ENCODE measurements around the gene ITPK1. TPM values are rescaled to one million over a fixed set of nuclear protein-coding genes. Genes with fewer than 3 reads are reported as not detected.
"Not testable (repeated sequence)": the region's sequence is repeated elsewhere in the genome, so short reads cannot be mapped to it uniquely, and the experiment has no call there.

ITPK1 gene
- total RNA-seq, 1 experiment from 2014 or later, result 25.9 TPM

- in situ Hi-C loops (cut with HindIII; ENCODE audit: low pct_unique_long_range_greater_than_20kb, low sequenced_read_pairs) (no loop called here), intact Hi-C loops (cut with micrococcal nuclease; ENCODE audit: unreplicated experiment) (no loop called here)
- TF ChIP-seq TCF7L2 (IDR thresholded peaks at IDR 0.05; ENCODE audit: low read depth, low read length) (no peak), CTCF (IDR thresholded peaks at IDR 0.05) (no peak), POLR2AphosphoS5 (IDR thresholded peaks at IDR 0.05; ENCODE audit: low read depth, low read length) (no peak), SIN3A (IDR thresholded peaks at IDR 0.05; ENCODE audit: borderline replicate concordance, insufficient read depth, low read depth, low read length) (no peak)
- TF ChIP-seq, protein P1, sequence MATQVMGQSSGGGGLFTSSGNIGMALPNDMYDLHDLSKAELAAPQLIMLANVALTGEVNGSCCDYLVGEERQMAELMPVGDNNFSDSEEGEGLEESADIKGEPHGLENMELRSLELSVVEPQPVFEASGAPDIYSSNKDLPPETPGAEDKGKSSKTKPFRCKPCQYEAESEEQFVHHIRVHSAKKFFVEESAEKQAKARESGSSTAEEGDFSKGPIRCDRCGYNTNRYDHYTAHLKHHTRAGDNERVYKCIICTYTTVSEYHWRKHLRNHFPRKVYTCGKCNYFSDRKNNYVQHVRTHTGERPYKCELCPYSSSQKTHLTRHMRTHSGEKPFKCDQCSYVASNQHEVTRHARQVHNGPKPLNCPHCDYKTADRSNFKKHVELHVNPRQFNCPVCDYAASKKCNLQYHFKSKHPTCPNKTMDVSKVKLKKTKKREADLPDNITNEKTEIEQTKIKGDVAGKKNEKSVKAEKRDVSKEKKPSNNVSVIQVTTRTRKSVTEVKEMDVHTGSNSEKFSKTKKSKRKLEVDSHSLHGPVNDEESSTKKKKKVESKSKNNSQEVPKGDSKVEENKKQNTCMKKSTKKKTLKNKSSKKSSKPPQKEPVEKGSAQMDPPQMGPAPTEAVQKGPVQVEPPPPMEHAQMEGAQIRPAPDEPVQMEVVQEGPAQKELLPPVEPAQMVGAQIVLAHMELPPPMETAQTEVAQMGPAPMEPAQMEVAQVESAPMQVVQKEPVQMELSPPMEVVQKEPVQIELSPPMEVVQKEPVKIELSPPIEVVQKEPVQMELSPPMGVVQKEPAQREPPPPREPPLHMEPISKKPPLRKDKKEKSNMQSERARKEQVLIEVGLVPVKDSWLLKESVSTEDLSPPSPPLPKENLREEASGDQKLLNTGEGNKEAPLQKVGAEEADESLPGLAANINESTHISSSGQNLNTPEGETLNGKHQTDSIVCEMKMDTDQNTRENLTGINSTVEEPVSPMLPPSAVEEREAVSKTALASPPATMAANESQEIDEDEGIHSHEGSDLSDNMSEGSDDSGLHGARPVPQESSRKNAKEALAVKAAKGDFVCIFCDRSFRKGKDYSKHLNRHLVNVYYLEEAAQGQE (IDR thresholded peaks at IDR 0.05; ENCODE audit: insufficient read depth in 1 of 2, low read depth in 2 of 2, low read length in 1 of 2), result no peak
- ATAC-seq, result no peak
- no TSS peak for BruUV-seq (replicated peaks)
- no peaks in the 10 kb centered on the region for H3K36me3 ChIP-seq (ENCODE audit: control insufficient read depth, insufficient read depth, low read length)
- no peaks in the 10 kb centered on the region for H3K27me3 ChIP-seq (ENCODE audit: control insufficient read depth, insufficient read depth, low read length)
- H3K4me1 ChIP-seq (ENCODE audit: control insufficient read depth, insufficient read depth, low read length), result no peaks in the 10 kb centered on the region
- ChIA-PET CTCF (interaction anchor here (0.7 kb wide), 1 partner anchor 64 kb away, joined by 3 read pairs; the partner anchor contains the start of gene GON7), POLR2A (no interaction called here)
- no peak for DNase-seq (ENCODE audit: low read depth, low spot score)
- no peak overlapping the region for H3K27ac ChIP-seq (ENCODE audit: low read length)
- no peaks in the 10 kb centered on the region for H3K9me3 ChIP-seq (ENCODE audit: control insufficient read depth, insufficient read depth, low read depth, low read length)
- H3K4me3 ChIP-seq (ENCODE audit: low read depth in 2 of 2, low read length in 2 of 2), result no peak overlapping the region
These were observed 27.3 kb upstream of the ITPK1 start for GRCh38 chr14:93142854-93143652.

DNA sequence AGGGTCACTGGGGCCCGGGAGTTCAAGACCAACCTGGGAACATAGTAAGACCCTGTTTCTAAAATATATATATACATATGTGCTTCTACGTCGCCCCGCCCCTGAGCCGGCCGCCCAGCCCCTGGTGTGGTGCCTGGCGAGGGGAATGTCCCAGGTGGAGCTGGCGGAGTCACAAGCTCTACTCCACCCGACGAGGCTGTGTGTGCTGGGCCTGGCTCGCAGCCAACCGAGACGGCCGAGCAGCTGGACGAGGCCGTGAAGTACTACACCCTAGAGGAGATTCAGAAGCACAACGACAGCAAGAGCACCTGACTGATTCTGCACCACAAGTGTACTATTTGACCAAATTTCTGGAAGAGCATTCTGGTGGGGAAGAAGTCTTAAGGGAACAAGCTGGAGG is 22.1 kb upstream of the ITPK1 start:
- TF ChIP-seq, protein P1 (IDR thresholded peaks at IDR 0.05; ENCODE audit: insufficient read depth in 1 of 2, low read depth in 2 of 2, low read length in 1 of 2), result no peak
- TF ChIP-seq CTCF (IDR thresholded peaks at IDR 0.05) (no peak), POLR2AphosphoS5 (IDR thresholded peaks at IDR 0.05; ENCODE audit: low read depth, low read length) (no peak), SIN3A (IDR thresholded peaks at IDR 0.05; ENCODE audit: borderline replicate concordance, insufficient read depth, low read depth, low read length) (no peak), TCF7L2 (IDR thresholded peaks at IDR 0.05; ENCODE audit: low read depth, low read length) (no peak)
- no peaks in the 10 kb centered on the region for H3K9me3 ChIP-seq (ENCODE audit: control insufficient read depth, insufficient read depth, low read depth, low read length)
- ChIA-PET CTCF (interaction anchor here (1.3 kb wide), 1 partner anchor 24 kb away, joined by 8 read pairs; no protein-coding TSS in a partner anchor), POLR2A (no interaction called here)
- H3K27ac ChIP-seq (ENCODE audit: low read length), result no peak overlapping the region
- no TSS peak for BruUV-seq (replicated peaks)
- ATAC-seq, result no peak
- H3K36me3 ChIP-seq (ENCODE audit: control insufficient read depth, insufficient read depth, low read length), result no peaks in the 10 kb centered on the region
- in situ Hi-C loops (cut with HindIII; ENCODE audit: low pct_unique_long_range_greater_than_20kb, low sequenced_read_pairs), result no loop called here
- no peaks in the 10 kb centered on the region for H3K27me3 ChIP-seq (ENCODE audit: control insufficient read depth, insufficient read depth, low read length)
- H3K4me3 ChIP-seq (ENCODE audit: low read depth in 2 of 2, low read length in 2 of 2), result no peak overlapping the region
- intact Hi-C loops (cut with micrococcal nuclease; ENCODE audit: unreplicated experiment), result loop anchor here (10.0 kb wide), 1 partner anchor 183 kb away; no protein-coding TSS in a partner anchor
- no peaks in the 10 kb centered on the region for H3K4me1 ChIP-seq (ENCODE audit: control insufficient read depth, insufficient read depth, low read length)
- no peak for DNase-seq (ENCODE audit: low read depth, low spot score)

- H3K27me3 ChIP-seq (ENCODE audit: control insufficient read depth, insufficient read depth, low read length); CTCF ChIA-PET; POLR2A ChIA-PET; BruUV-seq (replicated peaks); DNase-seq (ENCODE audit: low read depth, low spot score); H3K9me3 ChIP-seq (ENCODE audit: control insufficient read depth, insufficient read depth, low read depth, low read length); H3K27ac ChIP-seq (ENCODE audit: low read length); H3K36me3 ChIP-seq (ENCODE audit: control insufficient read depth, insufficient read depth, low read length); ATAC-seq; in situ Hi-C loops (cut with HindIII; ENCODE audit: low pct_unique_long_range_greater_than_20kb, low sequenced_read_pairs); H3K4me3 ChIP-seq (ENCODE audit: low read depth in 2 of 2, low read length in 2 of 2); H3K4me1 ChIP-seq (ENCODE audit: control insufficient read depth, insufficient read depth, low read length): not testable (repeated sequence)
- intact Hi-C loops (cut with micrococcal nuclease; ENCODE audit: unreplicated experiment), result loop anchor here (10.0 kb wide), 1 partner anchor 182 kb away; no protein-coding TSS in a partner anchor
These were observed 20.8 kb upstream of the ITPK1 start for GRCh38 chr14:93136508-93136907.

Data from Panc1 (cell line).